Fibroblast of mammary gland (primary cell): Measurements from ENCODE around the gene GIT2.
A peak's percentile ranks its signal among the peaks of the same experiment; 100 is the strongest.

Experiments
- DNase-seq: peaks from one replicate; pipeline ENCODE4 v3.0.0-alpha.2; 2010; ENCODE audit warnings: low read depth
- H3K4me3 ChIP-seq: 2 replicates; pipeline ENCODE4 v1.5.1; 2011; ENCODE audit warnings: low read depth, mild to moderate bottlenecking, low read length, moderate library complexity; ENCODE audit not compliant: control insufficient read depth
- CTCF ChIP-seq: conservative IDR thresholded peaks from 2 replicates; pipeline ENCODE4 v1.5.1; 2011; ENCODE audit warnings: low read depth, low read length, inconsistent platforms; ENCODE audit not compliant: control insufficient read depth, insufficient read depth

Gene GIT2

GRCh38 chr12:109927622-109928021 is 68.5 kb downstream of the GIT2 start:
- DNase-seq = peak; percentile 53
- TF ChIP-seq CTCF = peak; percentile 86
- no peak overlapping the region for H3K4me3 ChIP-seq

- no peak for DNase-seq
- TF ChIP-seq CTCF = no peak
- no peak overlapping the region for H3K4me3 ChIP-seq
These were observed 69.5 kb downstream of the GIT2 start for GRCh38 chr12:109926488-109927210.

GRCh38 chr12:109926016-109926415 is 70.2 kb downstream of the GIT2 start:
- no peak for TF ChIP-seq CTCF
- no peak for DNase-seq
- no peak overlapping the region for H3K4me3 ChIP-seq

- no peak for TF ChIP-seq CTCF
- H3K4me3 ChIP-seq = no peak overlapping the region
- no peak for DNase-seq
These were observed 70.9 kb downstream of the GIT2 start for GRCh38 chr12:109925185-109925840.

GRCh38 chr12:109923481-109924245 is 72.5 kb downstream of the GIT2 start:
- H3K4me3 ChIP-seq = no peak overlapping the region
- DNase-seq = no peak
- TF ChIP-seq CTCF = no peak

- no peak for TF ChIP-seq CTCF
- DNase-seq = no peak
- no peak overlapping the region for H3K4me3 ChIP-seq
These were observed 73.1 kb downstream of the GIT2 start for GRCh38 chr12:109923038-109923437.
